Measurements from ENCODE around the gene BTN3A1. TPM values are rescaled to one million over a fixed set of nuclear protein-coding genes. Genes with fewer than 3 reads are reported as not detected.

BTN3A1 gene
- 32.6 and 53.8 TPM in 2 replicates for total RNA-seq

DNA sequence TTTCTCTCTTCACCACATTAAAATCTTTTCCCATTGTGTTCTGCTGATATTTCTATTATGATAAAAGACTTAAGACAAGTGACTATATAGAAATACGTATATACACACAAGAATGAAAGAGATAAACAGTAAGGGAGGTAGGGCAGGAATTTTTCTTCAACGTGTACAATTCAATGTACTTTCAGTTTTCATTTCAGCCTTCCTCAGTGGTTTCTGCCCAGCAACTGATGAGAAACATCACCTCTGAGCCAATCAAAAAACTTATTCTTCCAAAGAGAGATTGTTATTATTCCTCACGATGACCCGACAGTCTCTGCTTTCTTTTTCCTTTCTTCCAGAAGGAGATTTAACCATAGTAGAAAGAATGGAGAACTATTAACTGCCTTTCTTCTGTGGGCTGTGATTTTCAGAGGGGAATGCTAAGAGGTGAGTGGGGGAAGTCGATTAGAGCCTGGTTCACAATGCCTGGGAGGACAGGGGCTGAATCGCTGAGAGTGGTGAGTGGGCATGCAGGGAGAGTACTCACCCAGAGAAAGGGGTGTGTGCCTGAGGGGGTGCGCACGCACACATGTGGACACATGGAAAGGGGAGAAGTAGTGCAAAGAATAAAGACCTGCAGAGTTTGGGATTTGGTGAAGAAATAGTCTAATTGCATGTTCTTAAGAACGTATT lies at the start of gene BTN3A1:
Gene BTN3A1, plus strand, starts transcription at position 289 of the 672 bp plus-strand sequence. CDS start 3,289 bp downstream, outside the sequence.

GRCh38 chr6:26457806-26458688 lies 56.0 kb downstream of the BTN3A1 start, which contains the start of gene BTN2A1:
Gene BTN2A1, plus strand, starts transcription at chr6:26457955. Its CDS starts 682 bp downstream, at chr6:26458637.

Other genes starting within 250 kb of the BTN3A1 start
- 26.5 and 56.9 TPM in 2 replicates for gene BTN3A2, start 37.1 kb upstream of the BTN3A1 start, total RNA-seq
- gene BTN2A2, start 19.2 kb upstream of the BTN3A1 start, total RNA-seq, result 6.1 and 12.7 TPM in 2 replicates
- gene BTN3A3, start 38.2 kb downstream of the BTN3A1 start, total RNA-seq, result 25.3 and 31.9 TPM in 2 replicates
- gene BTN2A1, start 55.7 kb downstream of the BTN3A1 start, total RNA-seq, result 10.2 and 10.7 TPM in 2 replicates
- gene BTN1A1, start 98.0 kb downstream of the BTN3A1 start, total RNA-seq, result under 0.01 TPM in 1 of 2 replicates, not detected in the other
- gene HMGN4, start 136.1 kb downstream of the BTN3A1 start, total RNA-seq, result 68.8 and 83.7 TPM in 2 replicates
- gene ABT1, start 194.7 kb downstream of the BTN3A1 start, total RNA-seq, result 9.9 and 15.9 TPM in 2 replicates

Data from regular cardiac myocyte (primary cell).